Measurements from ENCODE around the gene TPSD1.

The TPSD1 gene

DNA sequence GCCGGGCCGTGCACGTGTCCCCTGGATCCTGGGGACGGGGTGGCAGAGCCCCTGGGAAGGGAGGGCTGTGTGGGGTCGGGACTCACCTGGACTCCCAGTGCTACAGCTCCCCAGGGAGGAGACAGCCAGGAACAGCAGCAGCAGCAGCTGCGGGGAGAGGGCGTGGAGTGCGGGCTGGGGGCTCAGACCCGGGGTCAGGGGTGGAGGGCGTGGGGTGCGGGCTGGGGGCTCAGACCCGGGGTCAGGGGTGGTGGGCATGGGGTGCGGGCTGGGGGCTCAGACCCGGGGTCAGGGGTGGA lies 20.7 kb downstream of the TPSD1 start:
- no peak overlapping the region for H3K27ac ChIP-seq
- no peak for TF ChIP-seq ZFX (IDR thresholded peaks at IDR 0.05; ENCODE audit: borderline replicate concordance)
- TF ChIP-seq, protein P1, sequence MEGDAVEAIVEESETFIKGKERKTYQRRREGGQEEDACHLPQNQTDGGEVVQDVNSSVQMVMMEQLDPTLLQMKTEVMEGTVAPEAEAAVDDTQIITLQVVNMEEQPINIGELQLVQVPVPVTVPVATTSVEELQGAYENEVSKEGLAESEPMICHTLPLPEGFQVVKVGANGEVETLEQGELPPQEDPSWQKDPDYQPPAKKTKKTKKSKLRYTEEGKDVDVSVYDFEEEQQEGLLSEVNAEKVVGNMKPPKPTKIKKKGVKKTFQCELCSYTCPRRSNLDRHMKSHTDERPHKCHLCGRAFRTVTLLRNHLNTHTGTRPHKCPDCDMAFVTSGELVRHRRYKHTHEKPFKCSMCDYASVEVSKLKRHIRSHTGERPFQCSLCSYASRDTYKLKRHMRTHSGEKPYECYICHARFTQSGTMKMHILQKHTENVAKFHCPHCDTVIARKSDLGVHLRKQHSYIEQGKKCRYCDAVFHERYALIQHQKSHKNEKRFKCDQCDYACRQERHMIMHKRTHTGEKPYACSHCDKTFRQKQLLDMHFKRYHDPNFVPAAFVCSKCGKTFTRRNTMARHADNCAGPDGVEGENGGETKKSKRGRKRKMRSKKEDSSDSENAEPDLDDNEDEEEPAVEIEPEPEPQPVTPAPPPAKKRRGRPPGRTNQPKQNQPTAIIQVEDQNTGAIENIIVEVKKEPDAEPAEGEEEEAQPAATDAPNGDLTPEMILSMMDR (IDR thresholded peaks at IDR 0.05), result no peak

DNA sequence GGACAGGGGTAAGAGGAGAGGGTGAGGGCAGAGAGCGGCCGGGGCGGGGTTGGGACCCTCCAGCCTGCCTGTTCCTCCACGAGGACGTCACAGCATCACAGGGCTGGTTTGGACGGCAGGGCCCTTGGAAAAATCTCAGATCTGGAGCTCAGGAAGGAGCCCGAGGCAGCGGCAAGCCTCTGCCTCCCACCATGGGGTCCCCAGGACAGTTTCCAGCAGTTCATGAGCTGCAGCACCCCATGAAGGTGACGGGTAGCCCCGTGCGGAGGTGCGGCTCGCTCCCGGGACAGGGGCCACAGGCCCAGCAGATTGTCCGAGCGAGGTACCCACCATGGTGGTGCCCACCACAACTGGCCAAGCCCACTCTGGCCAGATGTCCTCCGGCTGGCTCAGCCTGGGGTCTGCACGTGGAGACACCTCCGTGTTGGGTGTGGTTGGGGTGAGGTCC lies 21.3 kb downstream of the TPSD1 start:
- H3K27ac ChIP-seq, result no peak overlapping the region
- TF ChIP-seq, protein P1 (IDR thresholded peaks at IDR 0.05), result no peak
- no peak for TF ChIP-seq ZFX (IDR thresholded peaks at IDR 0.05; ENCODE audit: borderline replicate concordance)

DNA sequence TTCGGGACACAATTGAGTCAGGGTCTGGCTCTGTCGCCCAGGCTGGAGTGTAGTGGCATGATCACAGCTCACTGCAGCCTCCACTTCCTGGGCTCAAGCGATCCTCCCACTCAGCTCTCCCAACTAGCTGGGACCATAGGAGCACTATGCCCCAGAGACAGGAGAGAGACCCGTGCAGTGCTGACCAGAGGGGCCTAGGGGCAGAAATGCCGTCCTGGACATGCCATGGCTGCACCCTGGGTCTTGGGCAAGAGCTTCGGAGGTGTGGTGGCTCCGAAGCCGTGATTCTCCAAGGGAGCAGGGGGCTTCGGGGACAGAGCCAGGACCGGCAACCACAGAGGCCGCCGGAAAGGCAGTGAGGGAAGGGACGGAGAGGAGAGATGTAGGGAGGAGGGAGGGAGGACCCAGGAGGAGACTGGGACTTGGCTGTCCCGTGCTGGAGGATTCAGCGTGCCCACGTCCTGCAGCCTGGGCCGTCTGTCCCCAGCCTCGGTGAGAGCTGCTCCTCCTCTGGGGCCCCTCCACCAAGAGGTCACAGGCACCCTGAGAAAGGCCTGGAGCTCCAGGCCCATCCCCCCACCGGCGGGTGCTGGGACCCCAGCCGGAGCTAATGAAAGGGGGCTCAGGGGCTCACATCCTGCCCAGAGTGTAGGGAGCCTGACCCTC lies 21.9 kb downstream of the TPSD1 start:
- H3K27ac ChIP-seq, result no peak overlapping the region

DNA sequence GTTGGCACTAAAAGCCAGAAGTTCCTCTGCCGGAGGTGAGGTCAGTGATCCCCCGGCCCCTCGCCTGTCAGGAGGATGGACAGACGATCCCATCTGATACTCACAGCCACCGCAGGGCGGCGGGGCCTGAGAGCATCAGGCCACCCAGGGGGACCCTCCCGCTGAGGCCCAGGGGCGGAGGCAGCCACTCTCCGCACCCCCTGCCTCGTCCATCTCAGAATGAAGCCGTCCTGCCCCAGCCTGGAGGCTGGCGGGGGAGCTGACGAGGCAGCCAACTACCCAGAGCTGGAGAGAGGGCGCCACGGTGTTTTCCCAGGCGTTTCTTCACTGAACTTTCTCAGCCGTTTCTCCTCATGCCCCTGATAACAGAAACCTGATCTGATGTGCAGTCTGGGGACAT lies 22.6 kb downstream of the TPSD1 start:
- H3K27ac ChIP-seq, result no peak overlapping the region
- TF ChIP-seq, protein P1 (IDR thresholded peaks at IDR 0.05), result peak; percentile 18
- TF ChIP-seq ZFX (IDR thresholded peaks at IDR 0.05; ENCODE audit: borderline replicate concordance), result no peak

More for the DNA sequence above, 21.9 kb downstream of the TPSD1 start:
- TF ChIP-seq, protein P1 (IDR thresholded peaks at IDR 0.05), result no peak
- TF ChIP-seq ZFX (IDR thresholded peaks at IDR 0.05; ENCODE audit: borderline replicate concordance), result no peak

DNA sequence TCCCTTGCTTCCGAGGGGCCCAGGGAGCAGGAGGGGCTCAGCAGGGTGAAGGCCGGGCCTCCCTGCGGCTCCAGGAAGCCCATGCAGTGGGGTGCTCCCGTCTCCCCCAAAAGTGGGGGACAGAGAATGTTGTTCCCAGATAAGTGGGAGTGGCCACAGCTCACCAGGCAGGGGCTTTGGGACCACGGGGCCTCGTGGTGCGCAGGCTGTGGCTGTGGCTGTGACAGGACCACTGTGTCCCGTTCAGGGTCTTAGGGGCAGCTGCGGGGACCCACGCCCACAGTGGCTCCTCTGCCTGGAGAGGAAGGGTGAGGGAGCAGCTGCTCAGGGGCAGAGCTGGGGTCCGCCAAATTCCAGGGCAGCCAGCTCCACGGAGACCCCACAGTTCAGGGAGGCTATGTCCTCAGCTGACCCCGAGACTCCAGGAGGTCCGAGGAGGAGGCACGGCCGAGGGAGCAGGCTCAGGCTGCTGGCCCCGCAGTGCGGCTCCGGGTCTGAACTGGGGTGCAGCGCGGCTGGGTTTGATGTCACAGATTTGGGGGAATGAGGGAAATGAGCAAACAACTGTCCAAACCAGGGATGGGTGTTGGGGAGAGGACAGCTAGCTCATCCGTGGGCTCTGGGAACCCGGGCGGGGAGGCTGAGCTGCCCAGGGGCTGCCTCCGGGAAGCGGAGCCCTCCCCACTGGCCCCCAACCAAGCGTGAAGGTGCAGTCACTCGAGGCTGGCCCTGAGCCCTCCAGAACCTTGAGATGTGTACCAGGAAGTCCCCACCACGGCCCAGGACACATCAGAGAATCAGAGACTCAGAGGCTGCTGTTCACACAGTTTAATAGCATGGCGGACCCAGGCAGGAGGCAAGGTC lies 23.4 kb downstream of the TPSD1 start:
- no peak for TF ChIP-seq ZFX (IDR thresholded peaks at IDR 0.05; ENCODE audit: borderline replicate concordance)
- TF ChIP-seq, protein P1 (IDR thresholded peaks at IDR 0.05), result no peak
- no peak overlapping the region for H3K27ac ChIP-seq

DNA sequence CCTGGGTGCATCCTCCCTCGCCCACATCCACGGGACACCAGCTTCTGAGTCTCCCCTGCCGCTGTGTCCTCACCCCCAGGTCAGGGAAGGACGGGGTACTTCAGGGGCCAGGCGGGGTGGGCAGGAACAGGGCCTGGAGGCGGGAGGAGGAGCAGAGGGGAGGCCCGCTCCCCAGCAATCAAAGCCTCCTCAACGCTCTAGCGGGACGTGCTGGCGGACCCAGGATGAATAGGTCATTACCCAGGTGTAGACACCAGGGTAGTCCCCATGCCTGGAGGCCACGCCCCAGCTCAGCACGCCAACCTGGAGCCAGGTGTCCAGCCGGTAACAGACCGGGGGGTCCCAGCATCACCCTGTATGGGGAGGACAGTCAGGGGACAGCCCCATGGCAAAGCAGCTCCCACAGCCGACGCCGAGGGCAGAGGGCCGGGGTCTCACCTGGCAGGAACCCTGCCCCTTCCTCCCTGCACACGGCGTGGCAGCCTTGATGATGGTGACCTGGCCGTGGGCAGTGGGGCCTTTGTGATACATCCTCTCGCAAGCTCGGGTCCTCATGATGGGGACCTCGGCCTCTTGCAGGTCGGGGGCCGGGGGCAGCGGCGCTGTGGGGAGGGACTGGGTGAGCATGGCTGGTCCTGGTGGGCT lies 24.2 kb downstream of the TPSD1 start:
- TF ChIP-seq ZFX (IDR thresholded peaks at IDR 0.05; ENCODE audit: borderline replicate concordance), result no peak
- TF ChIP-seq, protein P1 (IDR thresholded peaks at IDR 0.05), result no peak
- H3K27ac ChIP-seq, result no peak overlapping the region

Measured in 22Rv1 (cell line).